8988T (cell line): ENCODE measurements around the gene ZNF580.

Experiments
- DNase-seq: peaks from one replicate; pipeline ENCODE4 v3.0.0; 2011

The ZNF580 gene

DNA sequence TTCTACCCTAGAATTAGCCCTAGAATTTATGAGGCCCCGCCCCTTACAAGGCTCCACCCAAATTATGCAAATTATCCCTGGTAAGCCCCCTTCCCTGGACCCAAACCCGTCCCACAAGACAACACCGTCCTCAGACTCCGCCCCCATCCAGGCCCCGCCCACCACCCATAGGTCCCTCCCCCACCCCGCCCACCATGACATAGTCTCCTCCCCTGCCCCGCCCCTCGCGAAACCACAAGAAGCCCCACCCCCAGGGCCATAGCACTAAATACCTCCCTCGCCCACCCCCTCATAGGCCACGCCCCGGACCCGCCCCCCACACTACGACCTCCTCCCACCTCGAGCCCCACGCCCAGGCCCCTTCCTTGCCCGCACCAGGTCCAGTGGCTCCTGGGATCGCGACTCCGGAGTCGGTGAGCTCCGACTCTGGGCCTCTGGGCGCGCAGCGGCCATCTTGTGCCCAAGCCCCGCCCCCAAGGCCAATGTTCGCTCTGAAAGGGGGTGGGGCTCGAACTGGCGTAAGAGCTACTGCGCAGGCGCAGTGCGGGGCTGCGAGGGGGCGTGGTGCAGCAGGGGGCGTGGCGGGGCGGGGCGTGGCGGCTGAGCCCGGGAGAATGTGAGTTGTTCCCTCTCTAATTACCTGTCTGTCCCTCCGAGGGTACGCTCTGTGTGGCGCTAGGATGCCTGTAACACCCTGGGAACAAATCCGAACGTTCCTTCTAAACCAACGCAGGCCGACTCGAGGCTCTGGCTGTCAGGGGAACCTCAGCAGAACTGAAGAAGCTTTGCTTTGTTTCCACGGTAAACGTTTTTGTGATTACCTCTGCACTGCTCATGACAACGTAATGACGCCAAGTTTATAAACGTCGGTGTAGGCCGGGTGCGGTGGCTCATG is 16.4 kb upstream of the ZNF580 start, which contains the start of gene ZNF784:
TSS of gene ZNF784 (minus strand) at position 458 of the 895 bp plus-strand sequence. CDS start at position 453, 5 bp downstream.
- peak; percentile 84 for DNase-seq

DNA sequence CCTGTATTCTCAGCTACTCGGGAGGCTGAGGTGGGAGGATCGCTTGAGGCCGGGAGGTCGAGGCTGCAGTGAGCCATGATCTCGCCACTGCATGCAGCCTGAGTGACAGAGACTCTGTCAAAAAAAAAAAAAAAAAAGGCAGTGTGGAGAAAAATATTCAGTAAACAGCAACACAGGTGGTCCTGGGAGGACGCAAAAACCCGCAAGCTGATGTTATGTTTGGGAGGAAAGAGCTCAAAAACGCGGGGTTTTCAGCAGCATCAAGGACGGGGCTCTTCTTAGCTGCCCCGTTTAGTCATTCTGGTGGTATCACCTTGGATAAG is 15.8 kb upstream of the ZNF580 start:
- DNase-seq: no peak

DNA sequence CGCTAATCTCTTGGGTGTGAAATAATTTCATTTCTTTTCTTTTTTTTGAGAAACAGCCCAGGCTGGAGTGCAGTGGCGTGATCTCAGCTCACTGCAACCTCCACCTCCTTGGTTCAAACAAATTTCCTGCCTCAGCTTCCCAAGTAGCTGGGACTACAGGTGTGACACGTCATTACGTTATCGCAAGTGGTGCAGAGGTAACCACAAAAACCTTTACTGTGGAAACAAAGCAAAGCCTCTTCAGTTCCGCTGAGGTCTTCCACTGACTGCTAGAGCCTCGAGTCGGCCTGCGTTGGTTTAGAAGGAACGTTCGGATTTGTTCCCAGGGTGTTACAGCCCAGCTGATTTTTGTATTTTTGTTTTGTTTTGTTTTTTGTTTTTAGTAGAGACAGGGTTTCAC is 14.5 kb upstream of the ZNF580 start:
- DNase-seq: no peak

DNA sequence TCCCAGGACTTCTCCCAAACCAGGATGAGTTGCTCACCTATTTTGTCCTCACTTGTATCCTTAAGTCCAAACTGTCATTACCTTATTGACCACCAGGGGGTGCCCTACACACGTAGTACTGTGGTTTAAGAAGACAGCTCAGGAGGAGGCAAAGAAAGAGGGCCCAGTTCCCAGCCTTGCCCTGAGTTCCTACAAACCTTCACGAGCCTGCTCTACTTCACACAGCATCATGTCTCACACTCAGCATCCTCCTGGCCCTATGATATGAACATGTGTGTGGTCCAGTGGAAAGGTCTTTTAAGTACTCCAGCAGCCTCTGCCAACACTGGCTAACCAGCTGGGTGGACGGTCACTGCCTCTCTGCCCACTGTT is 8.4 kb upstream of the ZNF580 start:
- no peak for DNase-seq

DNA sequence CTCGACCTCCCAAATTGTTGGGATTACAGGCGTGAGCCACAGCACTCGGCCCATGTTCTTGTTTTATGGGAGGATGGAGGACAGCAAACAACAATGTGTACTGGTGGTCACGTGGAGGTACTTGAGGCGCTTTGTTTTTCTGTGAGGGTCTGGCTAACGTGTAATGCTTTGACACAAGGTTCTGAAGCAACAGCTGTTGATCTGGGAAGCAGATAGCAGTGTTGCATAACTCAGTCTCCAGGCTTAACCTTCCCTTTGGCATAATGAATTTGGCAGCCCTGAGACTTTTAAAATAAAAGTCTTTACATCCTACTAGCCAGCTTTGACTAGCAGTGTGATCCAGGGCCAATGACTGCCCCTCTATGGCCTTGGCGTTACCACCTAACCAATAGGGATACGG is 6.9 kb upstream of the ZNF580 start:
- no peak for DNase-seq

DNA sequence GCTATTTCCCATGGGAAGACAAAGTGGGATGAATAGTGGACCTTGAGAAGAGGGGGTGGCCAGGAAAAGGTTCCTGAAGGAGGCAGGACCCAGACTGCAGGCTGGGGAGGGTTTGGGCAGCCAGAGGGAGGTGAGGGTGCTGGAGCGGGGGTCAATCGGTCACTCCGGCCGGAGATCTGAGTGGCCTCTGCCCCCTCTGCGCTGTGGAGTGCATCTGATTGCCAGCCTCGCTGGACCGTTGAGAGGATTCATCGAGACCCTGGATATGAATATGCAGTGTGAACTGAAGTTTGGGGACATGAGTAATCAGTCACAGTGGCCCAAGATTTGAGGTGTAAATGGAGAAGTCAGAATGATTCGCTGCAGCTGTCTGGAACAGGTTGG is 5.5 kb upstream of the ZNF580 start:
- no peak for DNase-seq

DNA sequence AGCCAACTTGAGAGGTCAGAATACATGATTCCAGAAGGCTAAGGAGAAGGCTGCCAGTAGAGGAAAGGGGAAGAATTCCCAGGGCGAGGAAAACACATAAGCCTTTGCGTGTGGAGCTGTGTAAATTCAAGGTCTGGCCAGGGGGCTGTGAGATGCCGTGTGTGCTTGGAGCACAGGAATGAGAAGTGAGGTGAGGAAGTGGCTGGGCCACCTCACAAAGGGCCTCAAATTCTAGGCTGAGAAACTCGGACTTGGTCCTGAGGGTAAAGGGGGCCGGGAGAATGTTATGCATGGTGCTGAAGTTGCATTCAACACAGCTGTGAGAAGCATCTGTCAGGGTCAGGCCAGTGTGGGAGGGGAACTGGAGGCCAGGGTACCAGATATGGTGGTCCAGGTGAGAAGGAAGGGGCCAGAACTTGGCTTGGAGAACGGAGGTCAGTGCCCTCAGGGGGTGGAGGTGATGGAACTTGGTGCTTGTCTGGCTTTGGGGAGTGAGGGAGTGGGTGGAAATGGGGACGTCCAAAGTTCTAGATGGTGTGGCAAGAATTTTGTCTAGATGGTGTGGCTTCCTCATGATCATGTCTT is 4.9 kb upstream of the ZNF580 start:
- DNase-seq: no peak

DNA sequence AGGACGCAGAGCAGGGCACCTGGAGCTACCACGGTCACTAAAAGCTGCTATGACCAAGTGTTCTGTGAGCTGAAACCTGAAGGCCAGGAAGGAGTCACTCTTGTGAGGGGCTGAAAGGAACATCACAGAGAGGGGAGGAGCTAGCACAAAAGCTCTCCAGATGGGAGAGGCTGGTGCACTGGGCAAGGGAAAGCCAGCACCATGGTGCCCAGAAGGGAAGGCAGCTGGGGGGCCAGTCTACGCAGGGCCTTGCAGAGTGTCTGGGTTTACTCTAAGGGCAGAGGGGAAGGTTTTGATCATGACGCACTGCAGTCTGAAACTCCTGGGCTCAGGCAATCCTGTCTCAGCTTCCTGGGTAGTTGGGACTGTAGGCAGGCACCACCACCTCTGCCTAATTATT is 4.1 kb upstream of the ZNF580 start:
- DNase-seq: no peak

DNA sequence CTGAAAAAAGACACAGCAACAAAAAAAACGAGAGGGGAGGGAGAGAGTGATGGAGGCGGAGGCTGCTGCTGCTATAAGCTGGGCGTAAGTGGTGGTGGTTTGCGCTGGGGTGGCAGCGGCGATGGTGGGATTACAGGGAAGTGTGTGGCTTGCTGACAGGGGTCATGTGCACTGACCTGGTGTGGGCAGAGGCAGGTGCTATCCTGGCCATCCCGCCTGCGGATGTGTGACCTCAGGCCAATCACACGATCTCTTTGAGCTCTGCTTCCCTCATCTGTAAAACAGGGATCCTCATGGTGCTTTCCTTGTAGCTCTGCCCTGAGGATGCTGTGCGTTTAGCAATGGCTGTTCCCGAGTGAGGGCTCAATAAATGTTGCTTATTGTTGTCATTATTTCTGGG is 3.3 kb upstream of the ZNF580 start:
- DNase-seq: no peak

DNA sequence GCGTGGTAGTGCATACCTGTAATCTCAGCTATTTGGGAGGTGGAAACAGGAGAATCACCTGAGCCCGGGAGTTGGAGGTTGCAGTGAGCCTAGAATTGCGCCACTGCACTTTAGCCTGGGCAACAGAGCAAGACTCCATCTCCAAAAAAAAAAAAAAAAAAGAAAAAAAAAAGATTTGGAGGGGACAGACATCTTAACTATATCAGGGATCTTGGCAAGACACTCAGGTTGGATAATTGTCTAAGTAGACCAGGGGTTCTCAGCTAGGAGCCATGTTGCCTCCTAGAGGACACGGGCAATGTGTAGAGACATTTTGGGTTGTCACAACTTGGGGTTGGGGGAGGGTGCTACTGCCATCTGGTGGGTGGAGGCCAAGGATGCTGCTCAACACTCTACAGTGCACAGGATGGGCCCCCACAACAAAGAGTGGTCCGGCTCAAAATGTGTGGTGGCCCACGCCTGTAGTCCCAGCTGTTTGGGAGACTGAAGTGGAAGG is 1.9 kb upstream of the ZNF580 start:
- no peak for DNase-seq

DNA sequence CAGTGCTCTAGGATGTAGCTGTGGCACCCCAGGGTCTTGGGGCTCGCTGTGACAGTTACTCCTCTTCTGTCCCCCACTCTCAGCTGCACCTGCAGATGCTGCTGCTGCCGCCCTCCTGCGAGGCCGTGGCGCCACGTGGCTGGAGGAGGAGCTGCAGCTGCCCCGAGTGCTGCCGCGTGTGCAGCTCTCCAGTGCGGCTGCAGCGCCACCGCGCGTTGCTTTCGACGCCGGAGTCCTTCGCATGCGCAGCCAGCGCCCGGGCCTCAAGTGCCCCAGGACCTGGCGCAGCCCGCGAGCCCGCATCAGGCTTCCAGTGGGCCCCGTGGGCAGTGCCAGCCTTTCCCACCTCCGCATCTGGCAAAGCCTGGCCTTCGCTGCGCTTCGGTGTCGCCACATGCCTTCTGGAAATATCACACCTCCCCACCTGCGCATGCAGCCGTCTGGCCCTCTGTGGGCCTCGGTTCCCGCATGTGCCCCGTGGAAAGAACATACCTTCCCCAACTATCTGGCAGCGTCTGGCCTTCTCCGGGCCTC is 692 bp upstream of the ZNF580 start:
- DNase-seq: no peak

DNA sequence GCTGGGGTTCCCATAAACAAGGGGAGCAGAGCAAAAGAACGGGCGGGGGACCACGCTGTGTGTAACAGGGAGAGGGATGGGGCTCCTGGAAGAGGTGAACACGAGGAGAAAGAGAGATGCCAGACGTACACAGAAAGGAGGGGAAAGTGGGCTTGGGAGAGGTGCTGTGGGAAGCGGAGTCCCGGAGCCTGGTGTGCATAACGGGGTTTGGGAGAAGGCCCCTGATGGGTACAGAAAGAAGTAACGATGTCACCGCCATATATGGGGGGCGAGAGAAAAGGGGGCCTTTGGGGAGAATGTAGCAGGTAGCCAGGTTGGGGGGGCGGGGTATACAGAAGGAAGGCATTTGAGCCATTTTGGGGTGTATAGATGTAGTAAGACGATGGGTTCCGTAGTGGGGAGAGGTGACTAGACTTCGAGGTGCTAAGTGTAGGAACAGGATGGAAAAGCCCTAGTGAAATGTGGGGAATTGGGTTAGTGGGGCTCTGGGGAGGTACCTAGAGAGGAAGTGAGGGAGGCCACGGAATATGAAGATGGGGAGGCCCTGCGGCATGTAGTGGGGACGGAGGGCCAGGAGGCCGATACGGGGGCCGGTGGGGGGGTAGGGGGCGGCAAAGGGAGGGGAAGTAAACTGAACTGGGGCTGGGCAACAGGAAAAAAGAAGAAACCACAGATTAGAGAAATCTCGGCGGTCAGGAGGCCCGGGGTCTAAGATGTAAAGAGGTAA is 787 bp downstream of the ZNF580 start:
- DNase-seq: no peak

DNA sequence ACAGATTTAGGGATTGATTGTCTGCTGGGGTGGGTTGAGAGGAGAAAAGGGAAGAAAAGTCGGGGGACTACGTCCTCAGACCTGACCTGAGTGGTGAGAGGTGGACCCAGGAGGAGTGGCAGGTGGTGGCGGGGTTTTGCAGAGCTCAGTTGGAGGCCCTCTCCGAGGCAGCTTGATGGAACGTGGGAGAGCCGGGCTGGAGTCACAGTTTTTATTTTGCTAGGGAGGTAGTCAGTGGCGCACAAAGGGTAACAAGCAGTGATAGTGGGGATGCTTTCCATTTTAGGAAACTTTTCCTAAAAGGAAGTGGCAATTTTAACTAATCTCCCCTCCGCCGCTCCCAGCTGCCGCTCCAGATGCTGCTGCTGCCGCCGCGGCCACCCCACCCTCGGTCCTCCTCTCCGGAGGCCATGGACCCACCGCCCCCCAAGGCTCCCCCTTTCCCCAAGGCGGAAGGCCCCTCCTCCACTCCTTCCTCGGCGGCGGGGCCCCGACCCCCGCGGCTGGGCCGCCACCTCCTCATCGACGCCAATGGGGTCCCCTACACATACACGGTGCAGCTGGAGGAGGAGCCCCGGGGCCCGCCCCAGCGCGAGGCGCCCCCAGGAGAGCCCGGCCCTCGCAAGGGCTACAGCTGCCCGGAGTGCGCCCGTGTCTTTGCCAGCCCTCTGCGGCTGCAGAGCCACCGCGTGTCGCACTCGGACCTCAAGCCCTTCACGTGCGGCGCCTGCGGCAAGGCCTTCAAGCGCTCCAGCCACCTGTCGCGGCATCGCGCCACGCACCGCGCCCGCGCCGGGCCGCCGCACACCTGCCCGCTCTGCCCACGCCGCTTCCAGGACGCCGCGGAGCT is 1.6 kb downstream of the ZNF580 start:
- no peak for DNase-seq

DNA sequence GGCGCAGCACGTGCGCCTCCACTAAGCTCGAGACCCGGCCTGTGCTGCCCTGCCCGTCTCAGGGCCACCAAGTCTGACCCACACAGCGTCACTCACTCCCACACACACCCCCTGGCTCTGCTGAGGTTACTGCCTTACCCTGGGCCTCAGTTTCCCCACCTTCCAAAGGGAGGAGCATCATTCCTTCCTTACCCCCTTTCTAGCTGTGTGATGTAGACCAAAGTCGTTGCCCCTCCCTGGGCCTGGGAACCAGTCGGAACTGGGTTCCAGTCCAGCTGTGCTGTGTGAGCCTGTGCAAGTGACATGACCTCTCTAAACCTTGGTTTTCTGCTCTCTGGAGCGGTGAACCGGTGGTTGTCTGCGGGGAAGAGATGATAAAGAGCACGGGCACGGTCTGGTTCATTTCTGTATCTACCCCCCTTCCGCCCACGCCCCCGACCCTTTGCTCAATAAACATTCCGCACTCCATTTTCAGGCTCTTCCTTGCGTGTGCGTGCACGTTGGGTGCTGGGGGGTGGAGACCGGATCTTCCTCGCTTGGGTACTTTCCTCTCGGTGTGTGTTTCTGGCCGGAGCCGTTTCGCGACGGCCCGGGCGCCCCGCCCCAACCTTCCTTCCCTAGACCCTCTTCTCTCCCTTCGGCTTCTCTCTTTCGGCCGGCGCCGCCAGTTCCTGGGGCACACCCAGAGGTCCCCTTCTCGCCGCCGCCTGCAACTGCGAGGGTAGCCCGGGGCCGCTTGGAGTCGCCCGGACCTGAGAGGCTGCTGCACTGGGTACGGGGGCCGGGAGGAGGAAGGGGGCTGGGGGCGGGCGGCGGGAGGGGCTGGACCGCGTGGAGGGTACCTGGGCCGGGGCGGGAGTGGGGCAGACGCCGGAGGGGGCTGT is 2.4 kb downstream of the ZNF580 start, which contains the start of gene ZNF581:
TSS of gene ZNF581 (plus strand) at position 647 of the 884 bp plus-strand sequence. CDS start 923 bp downstream, outside the sequence.
- peak; percentile 83 for DNase-seq

DNA sequence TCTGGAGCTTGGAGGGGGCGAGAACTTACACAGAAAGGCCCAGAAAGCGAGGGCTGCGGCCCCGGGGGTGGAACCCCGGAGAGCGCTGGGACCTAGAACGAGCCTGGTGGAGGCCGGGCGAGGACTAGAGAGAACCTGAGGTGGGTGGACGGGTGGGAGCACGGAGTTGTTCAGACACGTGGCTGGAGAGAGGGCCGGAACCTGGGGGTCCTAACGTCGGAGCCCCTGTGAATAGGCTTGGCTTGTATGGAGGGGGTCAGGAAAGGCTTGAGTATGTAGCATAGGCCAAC is 3.0 kb downstream of the ZNF580 start:
- DNase-seq: no peak

DNA sequence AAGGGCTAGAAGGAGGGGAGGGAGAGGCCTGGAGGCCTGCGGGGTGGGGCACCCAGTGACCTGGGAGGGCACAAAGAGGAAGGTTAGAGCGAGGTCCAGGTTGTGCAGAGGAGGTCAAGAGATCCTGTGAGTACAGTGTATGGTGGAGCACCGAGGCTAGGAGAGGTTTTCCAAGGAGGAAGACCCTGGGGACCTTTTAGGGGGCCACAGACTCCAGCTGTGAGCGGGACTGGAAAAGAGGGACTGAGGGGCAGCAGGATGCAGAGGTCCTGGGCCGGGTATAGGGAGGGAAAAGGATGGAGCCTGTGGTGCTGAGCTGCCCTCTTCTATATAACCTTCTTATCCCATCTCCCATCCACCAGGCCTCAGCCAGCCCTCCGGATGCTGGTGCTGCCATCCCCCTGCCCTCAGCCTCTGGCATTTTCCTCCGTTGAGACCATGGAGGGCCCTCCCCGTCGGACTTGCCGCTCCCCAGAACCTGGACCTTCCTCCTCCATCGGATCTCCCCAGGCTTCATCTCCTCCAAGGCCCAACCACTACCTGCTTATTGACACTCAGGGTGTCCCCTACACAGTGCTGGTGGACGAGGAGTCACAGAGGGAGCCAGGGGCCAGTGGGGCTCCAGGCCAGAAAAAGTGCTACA is 3.5 kb downstream of the ZNF580 start:
- DNase-seq: no peak

DNA sequence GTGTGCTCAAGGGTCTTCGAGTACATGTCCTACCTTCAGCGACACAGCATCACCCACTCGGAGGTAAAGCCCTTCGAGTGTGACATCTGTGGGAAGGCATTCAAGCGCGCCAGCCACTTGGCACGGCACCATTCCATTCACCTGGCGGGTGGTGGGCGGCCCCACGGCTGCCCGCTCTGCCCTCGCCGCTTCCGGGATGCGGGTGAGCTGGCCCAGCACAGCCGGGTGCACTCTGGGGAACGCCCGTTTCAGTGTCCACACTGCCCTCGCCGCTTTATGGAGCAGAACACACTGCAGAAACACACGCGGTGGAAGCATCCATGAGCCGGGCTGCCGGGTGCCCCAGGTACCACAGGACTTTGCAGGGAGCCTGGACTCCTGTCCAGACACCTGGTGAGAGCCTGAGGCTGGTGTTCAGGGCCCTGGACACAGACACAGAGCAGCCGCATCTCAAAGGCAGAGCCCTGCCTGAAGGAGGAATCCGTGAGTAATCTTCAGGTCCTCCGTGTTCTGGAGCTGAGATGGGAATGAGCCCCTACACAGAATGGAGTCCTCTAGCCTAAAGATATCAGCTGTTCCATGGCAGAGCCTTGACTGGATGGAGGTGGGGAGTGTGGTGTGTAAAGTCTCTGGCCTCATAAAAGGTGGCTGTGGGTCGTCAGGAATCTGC is 4.2 kb downstream of the ZNF580 start:
- no peak for DNase-seq

DNA sequence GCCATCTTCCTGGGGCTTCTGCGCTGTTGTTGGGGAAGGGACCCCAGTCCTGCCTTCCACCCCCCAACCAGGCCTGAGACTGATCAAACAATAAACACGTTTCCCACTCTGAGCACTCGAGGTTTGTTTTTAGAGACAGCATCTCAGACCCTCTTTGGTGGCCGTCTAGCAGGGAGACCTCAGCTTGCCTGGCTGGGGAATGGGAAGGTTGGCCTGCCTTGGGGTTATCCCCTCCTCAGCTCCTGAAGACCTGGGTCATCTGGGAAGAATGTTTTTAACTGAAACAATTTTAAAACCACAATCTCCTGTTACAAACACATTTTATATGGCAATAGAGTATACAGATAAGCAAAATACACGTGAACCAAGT is 4.7 kb downstream of the ZNF580 start:
- DNase-seq: no peak

DNA sequence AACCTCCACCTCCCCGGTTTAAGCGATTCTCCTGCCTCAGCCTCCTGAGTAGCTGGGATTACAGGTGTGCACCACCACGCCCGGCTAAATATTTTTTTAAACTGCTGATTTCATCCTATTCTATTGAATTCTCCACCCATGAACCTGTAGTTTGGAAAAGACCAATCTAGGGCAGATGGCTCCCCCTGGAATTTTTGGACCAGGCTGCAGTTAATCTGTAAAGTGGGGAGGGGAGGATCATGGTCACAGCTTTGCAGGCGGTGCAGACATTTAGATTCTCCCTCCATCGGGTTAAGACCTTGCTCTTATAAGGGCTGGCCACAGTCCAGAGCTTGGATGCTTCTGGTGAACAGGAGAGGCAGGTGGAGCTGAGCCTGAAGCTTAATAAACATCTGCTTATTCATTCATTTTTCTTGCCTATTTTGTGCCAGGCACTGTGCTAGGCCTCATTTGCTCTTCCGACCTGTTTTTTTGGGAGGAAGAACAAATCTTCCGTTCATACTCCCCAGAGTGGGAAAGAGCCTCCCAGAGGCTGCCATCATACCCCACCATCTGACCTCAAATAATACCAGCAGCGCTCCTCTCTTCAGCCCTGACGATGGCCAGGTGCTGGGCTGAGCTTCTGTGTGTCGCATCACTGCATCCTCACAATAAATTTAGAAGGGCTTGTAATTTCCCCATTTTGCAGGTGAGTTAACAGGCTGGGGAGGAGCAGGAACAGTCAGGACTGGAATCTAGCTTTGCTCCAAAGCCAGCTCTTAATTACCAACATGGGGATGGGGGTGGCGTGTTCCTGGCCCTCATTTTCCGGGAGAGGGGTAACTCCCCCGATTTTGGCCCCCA is 6.3 kb downstream of the ZNF580 start:
- DNase-seq: no peak
